HEK293 (cell line): ENCODE measurements around the gene STIP1.

Source experiments
- CTCF ChIA-PET: fragments of 350-600 bp; formaldehyde crosslinking; extraction: SDS; loops from one replicate; lab custom pipeline; 2021; ENCODE audit warnings: antibody characterized with exemption; lab: Yijun Ruan, JAX
- POLR2A ChIA-PET: fragments of 300-600 bp; formaldehyde crosslinking; extraction: SDS; loops from one replicate; lab custom pipeline; 2020; ENCODE audit warnings: antibody characterized with exemption, inconsistent platforms; lab: Yijun Ruan, JAX
- H3K27ac ChIP-seq: fragments of 200-500 bp; sonication (Bioruptor generic); 2 replicates; pipeline ENCODE4 v1.5.1; 2014; ENCODE audit warnings: low read depth, low read length, control low read depth, inconsistent platforms; ENCODE audit errors: extremely low read depth
- H3K36me3 ChIP-seq, 2 experiments: fragments of 200-500 bp in 1 of 2; sonication (Bioruptor generic) in 1 of 2; 1 replicate in 1 of 2; 2 replicates in 1 of 2; pipeline ENCODE4 v1.5.1; 2014 to 2017; ENCODE audit warnings: inconsistent platforms in 2 of 2, low read length in 2 of 2; ENCODE audit not compliant: control insufficient read depth in 2 of 2, insufficient read depth in 1 of 2
- H3K4me1 ChIP-seq: fragments of 200-500 bp; sonication (Bioruptor generic); 2 replicates; pipeline ENCODE4 v1.5.1; 2014; ENCODE audit warnings: mild to moderate bottlenecking, low read length, inconsistent platforms; ENCODE audit not compliant: control insufficient read depth, insufficient read depth
- H3K4me3 ChIP-seq: 2 replicates; pipeline ENCODE4 v1.5.1; 2011; ENCODE audit warnings: low read depth, mild to moderate bottlenecking, control low read depth, low read length, moderate library complexity
- H3K9me3 ChIP-seq: fragments of 200-500 bp; sonication (Bioruptor generic); 2 replicates; pipeline ENCODE4 v1.5.1; 2014; ENCODE audit warnings: low read depth, low read length, inconsistent platforms; ENCODE audit not compliant: control insufficient read depth, insufficient read depth
- GLI4 ChIP-seq: fragments of 450-650 bp; formaldehyde crosslinking; IDR thresholded peaks from 2 replicates; pipeline ENCODE4 v1.5.1; 2016; ENCODE audit warnings: missing biosample characterization, missing genetic modification characterization
- HOXA7 ChIP-seq: sonication (generic); formaldehyde crosslinking; IDR thresholded peaks from 2 replicates; pipeline ENCODE4 v1.8.1; 2022; ENCODE audit warnings: missing genetic modification reagents, borderline replicate concordance
- KLF8 ChIP-seq: fragments of 450-650 bp; formaldehyde crosslinking; IDR thresholded peaks from 2 replicates; pipeline ENCODE4 v1.5.1; 2016; ENCODE audit warnings: missing biosample characterization, missing genetic modification characterization
- OVOL3 ChIP-seq: fragments of 450-650 bp; formaldehyde crosslinking; IDR thresholded peaks from 2 replicates; pipeline ENCODE4 v1.5.1; 2016; ENCODE audit warnings: missing biosample characterization, missing genetic modification characterization
- PRDM1 ChIP-seq: fragments of 450-650 bp; formaldehyde crosslinking; IDR thresholded peaks from 2 replicates; pipeline ENCODE4; 2016; ENCODE audit warnings: missing biosample characterization, missing genetic modification characterization
- TRIM28 ChIP-seq: IDR thresholded peaks from 2 replicates; pipeline ENCODE4 v1.6.1; 2011; ENCODE audit warnings: low read length, control low read depth, borderline replicate concordance
- ZBTB17 ChIP-seq: fragments of 450-650 bp; formaldehyde crosslinking; IDR thresholded peaks from 2 replicates; pipeline ENCODE4 v1.5.1; 2016; ENCODE audit warnings: missing biosample characterization, missing genetic modification characterization
- ZNF10 ChIP-seq: fragments of 450-650 bp; formaldehyde crosslinking; IDR thresholded peaks from 2 replicates; pipeline ENCODE4 v1.5.1; 2017; ENCODE audit warnings: missing biosample characterization, missing genetic modification characterization
- ZNF133 ChIP-seq: fragments of 450-650 bp; formaldehyde crosslinking; IDR thresholded peaks from 2 replicates; pipeline ENCODE4 v1.5.1; 2016; ENCODE audit warnings: missing biosample characterization, missing genetic modification characterization
- ZNF140 ChIP-seq: fragments of 450-650 bp; formaldehyde crosslinking; IDR thresholded peaks from 2 replicates; pipeline ENCODE4 v1.5.1; 2016; ENCODE audit warnings: missing biosample characterization, missing genetic modification characterization
- ZNF248 ChIP-seq: fragments of 450-650 bp; formaldehyde crosslinking; IDR thresholded peaks from 2 replicates; pipeline ENCODE4 v1.5.1; 2017; ENCODE audit warnings: missing biosample characterization, missing genetic modification characterization
- ZNF26 ChIP-seq: fragments of 450-650 bp; formaldehyde crosslinking; IDR thresholded peaks from 2 replicates; pipeline ENCODE4 v1.5.1; 2016; ENCODE audit warnings: missing biosample characterization, missing genetic modification characterization
- ZNF302 ChIP-seq: fragments of 450-650 bp; formaldehyde crosslinking; IDR thresholded peaks from 2 replicates; pipeline ENCODE4 v1.5.1; 2016; ENCODE audit warnings: missing biosample characterization, missing genetic modification characterization, low read depth
- ZNF324 ChIP-seq: fragments of 450-650 bp; formaldehyde crosslinking; IDR thresholded peaks from 2 replicates; pipeline ENCODE4 v1.5.1; 2016; ENCODE audit warnings: missing biosample characterization, missing genetic modification characterization
- ZNF350 ChIP-seq: fragments of 450-650 bp; formaldehyde crosslinking; IDR thresholded peaks from 2 replicates; pipeline ENCODE4 v1.5.0; 2017; ENCODE audit warnings: missing biosample characterization, mild to moderate bottlenecking, missing genetic modification characterization
- ZNF366 ChIP-seq: fragments of 450-650 bp; formaldehyde crosslinking; conservative IDR thresholded peaks from 2 replicates; pipeline ENCODE4 v1.5.1; 2016; ENCODE audit warnings: missing biosample characterization, missing genetic modification characterization
- ZNF404 ChIP-seq: fragments of 450-650 bp; formaldehyde crosslinking; IDR thresholded peaks from 2 replicates; pipeline ENCODE4 v1.5.1; 2017; ENCODE audit warnings: missing biosample characterization, missing genetic modification characterization
- ZNF416 ChIP-seq: fragments of 450-650 bp; formaldehyde crosslinking; IDR thresholded peaks from 2 replicates; pipeline ENCODE4 v1.5.1; 2016; ENCODE audit warnings: missing biosample characterization, missing genetic modification characterization
- ZNF488 ChIP-seq: fragments of 450-650 bp; formaldehyde crosslinking; IDR thresholded peaks from 2 replicates; pipeline ENCODE4 v1.5.1; 2016; ENCODE audit warnings: missing biosample characterization, missing genetic modification characterization
- ZNF600 ChIP-seq: fragments of 450-650 bp; formaldehyde crosslinking; IDR thresholded peaks from 2 replicates; pipeline ENCODE4 v1.5.1; 2016; ENCODE audit warnings: missing biosample characterization, missing genetic modification characterization
- ZNF670 ChIP-seq: fragments of 450-650 bp; formaldehyde crosslinking; IDR thresholded peaks from 2 replicates; pipeline ENCODE4 v1.5.1; 2016; ENCODE audit warnings: missing biosample characterization, missing genetic modification characterization, low read depth
- ZNF792 ChIP-seq: fragments of 450-650 bp; formaldehyde crosslinking; IDR thresholded peaks from 2 replicates; pipeline ENCODE4 v1.5.1; 2016; ENCODE audit warnings: missing biosample characterization, missing genetic modification characterization
- ZNF843 ChIP-seq: fragments of 450-650 bp; formaldehyde crosslinking; IDR thresholded peaks from 2 replicates; pipeline ENCODE4 v1.5.1; 2016; ENCODE audit warnings: missing biosample characterization, missing genetic modification characterization
- ZSCAN16 ChIP-seq: fragments of 450-650 bp; formaldehyde crosslinking; IDR thresholded peaks from 2 replicates; pipeline ENCODE4 v1.5.1; 2016; ENCODE audit warnings: missing biosample characterization, missing genetic modification characterization
- ZSCAN5A ChIP-seq: fragments of 450-650 bp; formaldehyde crosslinking; IDR thresholded peaks from 2 replicates; pipeline ENCODE4 v1.5.1; 2016; ENCODE audit warnings: missing biosample characterization, missing genetic modification characterization

Gene STIP1

GRCh38 chr11:64148226-64148916, 37.6 kb upstream of the STIP1 start (continued):
- TF ChIP-seq GLI4 (no peak), ZNF488 (tag by site-specific recombination) (no peak), ZNF416 (tag by site-specific recombination) (no peak), ZNF302 (tag by site-specific recombination) (no peak), PRDM1 (tag by site-specific recombination) (no peak), ZNF324 (tag by site-specific recombination) (no peak), ZNF350 (tag by site-specific recombination) (no peak), ZNF26 (tag by site-specific recombination) (no peak)

DNA sequence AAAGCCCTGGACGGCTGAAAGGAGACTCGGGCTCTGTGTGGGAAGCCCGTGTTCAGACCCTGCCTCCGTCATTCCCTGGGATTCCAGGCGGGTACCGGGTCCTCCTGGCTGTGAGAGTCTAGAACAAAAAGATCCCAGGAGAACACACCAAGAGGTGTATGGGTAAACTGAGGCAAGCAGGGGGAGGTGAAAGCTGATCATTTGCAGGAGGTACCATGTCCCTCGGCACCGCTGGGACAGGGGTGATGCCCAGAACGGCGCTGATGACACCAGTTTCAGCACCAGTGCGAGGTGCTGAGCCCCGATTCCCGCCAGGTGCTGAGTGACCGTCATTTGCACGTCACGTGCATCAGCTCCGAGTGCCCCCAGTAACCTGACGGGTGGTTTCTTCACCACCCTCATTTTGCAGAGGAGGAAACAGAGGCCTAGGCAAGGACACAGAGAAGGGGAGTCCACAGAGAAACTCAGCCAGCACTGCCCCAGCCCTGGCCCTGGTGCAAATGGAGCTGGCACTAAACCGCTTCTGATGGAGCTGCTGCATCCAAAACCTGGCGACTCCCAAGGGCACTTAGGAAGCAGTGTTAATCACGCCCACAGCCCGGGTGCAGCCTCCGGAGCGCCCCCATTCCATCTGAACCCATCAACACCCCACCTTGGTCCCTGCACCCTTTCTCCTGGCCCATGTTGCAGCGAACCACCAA, 36.9 kb upstream of the STIP1 start:
- CTCF ChIA-PET, result interaction anchor here (0.6 to 8.9 kb wide), 21 partner anchors 11 to 671 kb away, joined by 3 to 70 read pairs (median 3); partner anchors contain the start of genes ESRRA, MARK2 and ZFTA
- Histone ChIP-seq H3K9me3 (no peaks in the 10 kb centered on the region), H3K4me3 (no peak overlapping the region), H3K36me3 (no peaks in the 10 kb centered on the region)
- TF ChIP-seq ZNF10 (tag by site-specific recombination), result no peak
- TF ChIP-seq TRIM28, result no peak
- TF ChIP-seq ZNF792 (tag by site-specific recombination), result no peak
- TF ChIP-seq ZSCAN5A (tag by site-specific recombination), result no peak
- TF ChIP-seq ZNF600 (tag by site-specific recombination), result no peak
- no peak for TF ChIP-seq ZNF404 (tag by site-specific recombination)
- TF ChIP-seq ZNF366 (tag by site-specific recombination), result no peak
- no peak for TF ChIP-seq ZNF133
- no peak for TF ChIP-seq OVOL3
- TF ChIP-seq ZSCAN16 (tag by site-specific recombination), result no peak
- no peak for TF ChIP-seq ZNF248
- no peak for TF ChIP-seq KLF8 (tag by site-specific recombination)
- no peak for TF ChIP-seq HOXA7 (CRISPR knock-in tag)
- no peak for TF ChIP-seq ZNF843 (tag by site-specific recombination)
- no peak for TF ChIP-seq ZNF140 (tag by site-specific recombination)
- TF ChIP-seq ZNF670, result no peak
- TF ChIP-seq ZBTB17 (tag by site-specific recombination), result no peak
- TF ChIP-seq, all 188 proteins: peak for 0
- Histone ChIP-seq H3K27ac (no peak overlapping the region), H3K4me1 (no peaks in the 10 kb centered on the region)
- POLR2A ChIA-PET, result no interaction called here
